Ascending aorta (tissue), 2 donors: ENCODE results near the gene SYNJ2. TPM values are rescaled to one million over a fixed set of nuclear protein-coding genes. Genes with fewer than 3 reads are reported as not detected.
A peak's percentile ranks its signal among the peaks of the same experiment; 100 is the strongest.

Source experiments
- DNase-seq, 2 donors: peaks; one replicate each; pipeline ENCODE4 v3.0.0-alpha.2; 2019; ENCODE audit warnings: low spot score in 2 of 2
- H3K27ac ChIP-seq, 2 donors: fragments of 200-600 bp; sonication (generic); one replicate each; pipeline ENCODE4 v1.5.1; 2016 to 2017; ENCODE audit warnings: mild to moderate bottlenecking in 1 of 2
- H3K27me3 ChIP-seq: fragments of 200-600 bp; sonication (generic); one replicate; pipeline ENCODE4 v1.5.1; 2017
- H3K36me3 ChIP-seq, 2 donors: fragments of 200-600 bp; sonication (generic); one replicate each; pipeline ENCODE4 v1.5.1; 2016
- H3K4me1 ChIP-seq, 2 donors: fragments of 200-600 bp; sonication (generic); one replicate each; pipeline ENCODE4 v1.5.1; 2016 to 2017; ENCODE audit warnings: mild to moderate bottlenecking in 1 of 2
- H3K4me3 ChIP-seq, 2 donors: fragments of 200-600 bp; sonication (generic); one replicate each; pipeline ENCODE4 v1.5.1; 2016 to 2017; ENCODE audit warnings: mild to moderate bottlenecking in 1 of 2
- H3K9me3 ChIP-seq, 2 donors: fragments of 200-600 bp; sonication (generic); one replicate each; pipeline ENCODE4 v1.5.1; 2016
- intact Hi-C: fragments of 100-400 bp; cut with DNase I; formaldehyde crosslinking; loops from one replicate; pipeline ENCODE4 v1.15.1; 2023
- total RNA-seq: library from RNA; depleted of rRNA; stranded (reverse); fragments of >200 nt; gene quantifications from one replicate; pipeline ENCODE4 v1.1.0, GENCODE V29; 2016
- TF ChIP-seq, protein P1 (sequence below), 3 experiments: fragments of 200-600 bp in 2 of 3; fragments of 450-650 bp in 1 of 3; sonication (generic) in 2 of 3; IDR thresholded peaks; one replicate each; pipeline ENCODE4 v1.5.1; 2016 to 2019; ENCODE audit warnings: antibody characterized with exemption in 3 of 3, mild to moderate bottlenecking in 1 of 3, moderate library complexity in 1 of 3

SYNJ2 gene
- total RNA-seq, 1 donor from 2014 or later, result 3.0 TPM

- TF ChIP-seq, protein P1, sequence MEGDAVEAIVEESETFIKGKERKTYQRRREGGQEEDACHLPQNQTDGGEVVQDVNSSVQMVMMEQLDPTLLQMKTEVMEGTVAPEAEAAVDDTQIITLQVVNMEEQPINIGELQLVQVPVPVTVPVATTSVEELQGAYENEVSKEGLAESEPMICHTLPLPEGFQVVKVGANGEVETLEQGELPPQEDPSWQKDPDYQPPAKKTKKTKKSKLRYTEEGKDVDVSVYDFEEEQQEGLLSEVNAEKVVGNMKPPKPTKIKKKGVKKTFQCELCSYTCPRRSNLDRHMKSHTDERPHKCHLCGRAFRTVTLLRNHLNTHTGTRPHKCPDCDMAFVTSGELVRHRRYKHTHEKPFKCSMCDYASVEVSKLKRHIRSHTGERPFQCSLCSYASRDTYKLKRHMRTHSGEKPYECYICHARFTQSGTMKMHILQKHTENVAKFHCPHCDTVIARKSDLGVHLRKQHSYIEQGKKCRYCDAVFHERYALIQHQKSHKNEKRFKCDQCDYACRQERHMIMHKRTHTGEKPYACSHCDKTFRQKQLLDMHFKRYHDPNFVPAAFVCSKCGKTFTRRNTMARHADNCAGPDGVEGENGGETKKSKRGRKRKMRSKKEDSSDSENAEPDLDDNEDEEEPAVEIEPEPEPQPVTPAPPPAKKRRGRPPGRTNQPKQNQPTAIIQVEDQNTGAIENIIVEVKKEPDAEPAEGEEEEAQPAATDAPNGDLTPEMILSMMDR (IDR thresholded peaks at IDR 0.05), result no peak
- H3K4me1 ChIP-seq, result peaks cover 0 to 11% of the 10 kb centered on the region in 2 donors
- intact Hi-C loops, result loop anchor here (2.0 to 10.0 kb wide), 2 partner anchors 28 to 424 kb away; no protein-coding TSS in a partner anchor
- no peak overlapping the region for H3K4me3 ChIP-seq
- DNase-seq, result peak; percentile 50 to 82
- peaks cover 13 to 52% of the 10 kb centered on the region in 2 donors for H3K36me3 ChIP-seq
- H3K27me3 ChIP-seq, result no peaks in the 10 kb centered on the region
- H3K9me3 ChIP-seq, result no peaks in the 10 kb centered on the region
- H3K27ac ChIP-seq, result peak overlapping the region; percentile 68 to 72
Observed at GRCh38 chr6:158068893-158069799, 87.5 kb downstream of the SYNJ2 start.

DNA sequence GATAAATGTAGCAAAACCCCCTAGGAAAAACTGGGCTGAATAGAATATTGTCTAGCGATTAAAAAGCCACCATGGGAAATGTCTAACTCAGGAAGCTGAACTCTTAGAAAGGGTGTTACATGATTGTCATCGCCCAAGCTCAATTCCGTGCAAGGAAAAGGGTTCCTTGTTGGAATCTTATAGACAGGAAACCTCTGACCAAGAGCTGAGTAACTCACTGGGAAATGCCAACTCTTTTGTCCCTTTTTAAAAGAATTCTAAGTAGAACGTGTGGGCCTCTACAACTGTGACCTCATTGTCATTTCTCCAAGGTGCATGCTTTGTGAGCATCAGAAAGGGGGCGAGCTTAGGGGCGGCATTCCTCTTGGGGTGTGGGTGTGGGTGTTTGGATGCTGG, 88.1 kb downstream of the SYNJ2 start:
- DNase-seq, result no peak
- H3K9me3 ChIP-seq, result no peaks in the 10 kb centered on the region
- intact Hi-C loops, result loop anchor here (2.0 to 10.0 kb wide), 5 partner anchors 29 to 425 kb away; partner anchors contain the start of gene SNX9
- H3K27me3 ChIP-seq, result no peaks in the 10 kb centered on the region
- H3K4me3 ChIP-seq, result no peak overlapping the region
- TF ChIP-seq, protein P1 (IDR thresholded peaks at IDR 0.05), result no peak
- H3K36me3 ChIP-seq, result peaks cover 13 to 52% of the 10 kb centered on the region in 2 donors
- H3K4me1 ChIP-seq, result peaks cover 0 to 11% of the 10 kb centered on the region in 2 donors
- peak overlapping the region; percentile 68 to 72 for H3K27ac ChIP-seq

DNA sequence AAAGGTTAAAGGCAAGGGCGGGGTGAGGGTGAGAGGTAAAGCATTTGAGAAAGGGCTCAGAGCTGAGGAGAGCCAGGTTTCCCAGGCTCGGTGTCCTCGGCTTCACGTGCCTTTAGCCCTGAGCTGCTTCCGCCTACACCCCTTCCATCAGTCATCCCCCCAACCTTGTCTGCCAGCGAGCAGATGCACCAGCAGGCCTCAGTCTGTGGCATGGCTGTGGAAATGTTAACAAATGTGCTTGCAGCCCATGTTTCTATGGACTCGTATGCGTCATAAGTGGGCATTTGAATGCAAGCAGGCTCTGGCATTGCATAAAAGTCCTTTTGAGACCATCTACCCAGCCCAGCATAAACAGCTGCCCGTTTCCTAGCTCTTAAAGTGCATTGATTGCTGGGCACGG, 88.8 kb downstream of the SYNJ2 start:
- peaks cover 13 to 50% of the 10 kb centered on the region in 2 donors for H3K36me3 ChIP-seq
- peak overlapping the region; percentile 68 to 72 for H3K27ac ChIP-seq
- intact Hi-C loops, result loop anchor here (5.0 kb wide), 3 partner anchors 168 to 313 kb away; partner anchors contain the start of gene SNX9
- no peaks in the 10 kb centered on the region for H3K27me3 ChIP-seq
- no peak overlapping the region for H3K4me3 ChIP-seq
- H3K4me1 ChIP-seq, result peaks cover 0 to 11% of the 10 kb centered on the region in 2 donors
- no peaks in the 10 kb centered on the region for H3K9me3 ChIP-seq
- no peak for DNase-seq
- TF ChIP-seq, protein P1 (IDR thresholded peaks at IDR 0.05), result no peak

DNA sequence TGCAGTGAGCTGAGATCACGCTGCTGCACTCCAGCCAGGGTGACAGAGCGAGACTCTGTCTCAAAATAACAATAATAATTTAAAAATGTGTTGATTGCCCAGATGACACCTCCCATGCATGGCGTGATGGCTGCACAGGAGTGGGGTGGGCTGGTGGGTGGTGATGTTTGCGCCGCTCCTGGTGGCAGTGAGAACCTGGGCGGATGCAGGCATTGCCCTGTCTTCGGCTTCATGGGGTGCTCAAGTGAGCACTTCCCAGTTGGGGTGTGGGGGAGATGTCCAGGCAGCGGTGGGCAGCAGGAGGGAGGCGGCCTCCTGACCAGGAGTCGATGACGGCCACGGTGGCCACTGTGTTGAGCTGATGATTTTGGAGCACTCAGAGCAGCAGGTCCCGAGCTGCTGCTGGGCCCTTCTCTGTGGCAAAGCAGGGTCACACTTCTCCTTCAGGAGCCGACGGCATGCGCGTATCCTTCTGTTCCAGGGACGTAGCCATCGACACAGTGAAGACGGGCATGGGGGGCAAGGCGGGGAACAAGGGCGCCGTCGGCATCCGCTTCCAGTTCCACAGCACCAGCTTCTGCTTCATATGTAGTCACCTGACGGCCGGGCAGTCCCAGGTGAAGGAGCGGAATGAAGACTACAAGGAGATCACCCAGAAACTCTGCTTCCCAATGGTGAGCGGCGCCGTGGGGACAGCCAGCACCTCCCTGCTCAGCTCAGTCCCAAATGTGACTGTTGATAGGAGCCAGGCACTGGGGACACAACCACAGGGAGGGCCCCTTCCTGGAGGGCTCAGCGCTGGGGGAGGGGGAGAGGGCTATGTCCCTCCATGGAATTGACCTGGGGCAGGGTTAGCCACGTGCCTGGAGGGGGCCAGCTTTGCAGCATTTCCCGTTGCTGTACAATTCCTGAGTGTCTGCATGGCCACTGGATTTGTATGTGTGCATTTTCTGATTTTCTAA, 89.7 kb downstream of the SYNJ2 start:
- peak overlapping the region; percentile 26 to 72 for H3K27ac ChIP-seq
- H3K36me3 ChIP-seq, result peaks cover 17 to 52% of the 10 kb centered on the region in 2 donors
- H3K4me1 ChIP-seq, result peaks cover 0 to 11% of the 10 kb centered on the region in 2 donors
- no peaks in the 10 kb centered on the region for H3K27me3 ChIP-seq
- no peak overlapping the region for H3K4me3 ChIP-seq
- DNase-seq, result no peak
- intact Hi-C loops, result loop anchor here (1.0 to 5.0 kb wide), 4 partner anchors 90 to 314 kb away; partner anchors contain the start of genes SNX9 and SYNJ2
- TF ChIP-seq, protein P1 (IDR thresholded peaks at IDR 0.05), result no peak
- H3K9me3 ChIP-seq, result no peaks in the 10 kb centered on the region

GRCh38 chr6:158072083-158072721, 90.5 kb downstream of the SYNJ2 start:
- Histone ChIP-seq H3K27me3 (no peaks in the 10 kb centered on the region), H3K9me3 (no peaks in the 10 kb centered on the region), H3K4me1 (peaks cover 0 to 11% of the 10 kb centered on the region in 2 donors), H3K36me3 (peaks cover 20 to 53% of the 10 kb centered on the region in 2 donors), H3K27ac (peak overlapping the region; percentile 26 to 36), H3K4me3 (no peak overlapping the region)
- peak in 1 of 2 donors; percentile 88 for DNase-seq
- TF ChIP-seq, protein P1 (IDR thresholded peaks at IDR 0.05), result peak; percentile 81 to 93 (median 82)
- intact Hi-C loops, result loop anchor here (1.0 to 5.0 kb wide), 4 partner anchors 91 to 315 kb away; partner anchors contain the start of genes SNX9 and SYNJ2
